ENCODE data around the gene POMT2.

The POMT2 gene

DNA sequence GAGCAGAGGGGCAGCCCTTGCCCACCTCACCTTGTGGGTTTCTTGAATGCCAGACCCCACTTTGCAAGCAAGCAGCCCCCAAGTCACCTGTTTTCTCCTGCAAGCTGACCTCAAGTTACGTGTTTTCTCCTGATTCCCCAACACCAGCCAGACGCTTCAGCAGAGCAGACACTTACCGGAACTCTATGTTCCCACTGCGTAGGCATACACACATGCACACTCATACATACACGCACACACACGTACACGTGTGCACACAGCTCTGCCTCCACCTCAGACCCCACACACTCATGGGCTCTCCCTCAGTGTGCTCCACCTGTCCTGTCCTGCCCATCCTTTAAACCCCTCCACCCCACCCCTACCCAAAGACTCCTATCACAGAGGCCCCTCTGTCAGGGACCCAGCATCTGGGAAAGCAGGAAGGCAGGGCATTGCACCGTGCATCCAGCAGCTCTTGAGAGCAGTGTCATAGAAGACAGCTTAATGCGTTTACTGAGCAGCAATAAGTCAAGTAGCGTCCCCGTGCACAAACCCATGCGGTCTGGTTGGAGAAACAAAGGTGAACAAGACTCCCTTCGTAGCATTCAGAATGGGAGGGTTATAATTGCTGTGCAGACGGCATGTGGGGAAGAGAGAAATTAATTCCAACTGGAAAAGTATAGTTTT, 94.7 kb downstream of the POMT2 start:
- H4K20me1 ChIP-seq (ENCODE audit: control insufficient read depth, insufficient read depth, low read depth, low read length), result no peaks in the 10 kb centered on the region
- H3K79me2 ChIP-seq (ENCODE audit: control insufficient read depth, low read length), result no peaks in the 10 kb centered on the region
- H3K9me2 ChIP-seq (replicated peaks; ENCODE audit: control insufficient read depth, low read length), result no peaks in the 10 kb centered on the region
- H3K27ac ChIP-seq (ENCODE audit: low read depth, low read length), result no peak overlapping the region
- no peaks in the 10 kb centered on the region for H3K27me3 ChIP-seq (ENCODE audit: control insufficient read depth, low read length)
- no peaks in the 10 kb centered on the region for H3F3A ChIP-seq (ENCODE audit: control insufficient read depth, insufficient read depth)
- no peak for TF ChIP-seq EZH2phosphoT487 (IDR thresholded peaks at IDR 0.05; ENCODE audit: borderline replicate concordance, low read length)
- TF ChIP-seq, protein P1, sequence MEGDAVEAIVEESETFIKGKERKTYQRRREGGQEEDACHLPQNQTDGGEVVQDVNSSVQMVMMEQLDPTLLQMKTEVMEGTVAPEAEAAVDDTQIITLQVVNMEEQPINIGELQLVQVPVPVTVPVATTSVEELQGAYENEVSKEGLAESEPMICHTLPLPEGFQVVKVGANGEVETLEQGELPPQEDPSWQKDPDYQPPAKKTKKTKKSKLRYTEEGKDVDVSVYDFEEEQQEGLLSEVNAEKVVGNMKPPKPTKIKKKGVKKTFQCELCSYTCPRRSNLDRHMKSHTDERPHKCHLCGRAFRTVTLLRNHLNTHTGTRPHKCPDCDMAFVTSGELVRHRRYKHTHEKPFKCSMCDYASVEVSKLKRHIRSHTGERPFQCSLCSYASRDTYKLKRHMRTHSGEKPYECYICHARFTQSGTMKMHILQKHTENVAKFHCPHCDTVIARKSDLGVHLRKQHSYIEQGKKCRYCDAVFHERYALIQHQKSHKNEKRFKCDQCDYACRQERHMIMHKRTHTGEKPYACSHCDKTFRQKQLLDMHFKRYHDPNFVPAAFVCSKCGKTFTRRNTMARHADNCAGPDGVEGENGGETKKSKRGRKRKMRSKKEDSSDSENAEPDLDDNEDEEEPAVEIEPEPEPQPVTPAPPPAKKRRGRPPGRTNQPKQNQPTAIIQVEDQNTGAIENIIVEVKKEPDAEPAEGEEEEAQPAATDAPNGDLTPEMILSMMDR (IDR thresholded peaks at IDR 0.05; ENCODE audit: low read depth, low read length, poor library complexity, severe bottlenecking), result no peak
- no peaks in the 10 kb centered on the region for H3K4me1 ChIP-seq (ENCODE audit: control insufficient read depth, low read length)
- no peaks in the 10 kb centered on the region for H3K36me3 ChIP-seq (ENCODE audit: control insufficient read depth, low read length)
- no peaks in the 10 kb centered on the region for H3K9me3 ChIP-seq (ENCODE audit: control insufficient read depth, insufficient read depth, low read length)
- H3K4me2 ChIP-seq (ENCODE audit: low read length), result no peak overlapping the region
- H3K4me3 ChIP-seq (ENCODE audit: low read length), result no peak overlapping the region

DNA sequence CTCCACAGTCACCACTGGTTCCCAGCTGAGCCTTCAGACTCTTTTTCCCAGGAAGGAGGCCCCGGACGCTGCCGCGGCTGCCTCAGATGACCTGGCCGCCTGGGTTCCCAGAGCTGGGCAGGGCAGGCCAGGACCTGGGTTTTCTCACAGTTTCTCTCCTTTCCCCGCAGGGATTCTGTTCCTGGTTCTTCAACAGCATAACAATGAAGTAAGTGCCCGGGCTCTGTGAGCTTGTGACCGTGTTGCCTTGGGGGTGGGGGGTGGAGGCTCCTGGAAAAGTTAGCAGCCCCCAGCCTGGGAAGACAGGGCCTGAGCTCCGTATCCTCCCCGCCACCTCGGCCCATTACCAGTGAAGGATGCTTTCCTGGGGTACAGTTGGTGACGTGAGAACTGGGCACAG, 95.4 kb downstream of the POMT2 start:
- Histone ChIP-seq H3K9me3 (ENCODE audit: control insufficient read depth, insufficient read depth, low read length) (no peaks in the 10 kb centered on the region), H3K4me3 (ENCODE audit: low read length) (no peak overlapping the region), H3K79me2 (ENCODE audit: control insufficient read depth, low read length) (no peaks in the 10 kb centered on the region), H3K4me2 (ENCODE audit: low read length) (no peak overlapping the region), H3K36me3 (ENCODE audit: control insufficient read depth, low read length) (no peaks in the 10 kb centered on the region), H3K9me2 (replicated peaks; ENCODE audit: control insufficient read depth, low read length) (no peaks in the 10 kb centered on the region), H3F3A (ENCODE audit: control insufficient read depth, insufficient read depth) (no peaks in the 10 kb centered on the region), H3K4me1 (ENCODE audit: control insufficient read depth, low read length) (peaks cover 3% of the 10 kb centered on the region; the same call in 1 of the 2 replicates), H4K20me1 (ENCODE audit: control insufficient read depth, insufficient read depth, low read depth, low read length) (no peaks in the 10 kb centered on the region), H3K27me3 (ENCODE audit: control insufficient read depth, low read length) (no peaks in the 10 kb centered on the region), H3K27ac (ENCODE audit: low read depth, low read length) (no peak overlapping the region)
- TF ChIP-seq, protein P1 (IDR thresholded peaks at IDR 0.05; ENCODE audit: low read depth, low read length, poor library complexity, severe bottlenecking), result no peak
- TF ChIP-seq EZH2phosphoT487 (IDR thresholded peaks at IDR 0.05; ENCODE audit: borderline replicate concordance, low read length), result no peak
